Type B pancreatic cell (in vitro differentiated cells): ENCODE data around the gene MICALL2. TPM values are rescaled to one million over a fixed set of nuclear protein-coding genes. Genes with fewer than 3 reads are reported as not detected.

Experiments used
- DNase-seq: peaks from one replicate; pipeline ENCODE4 v3.0.0; 2021; ENCODE audit warnings: mixed read lengths; ENCODE audit not compliant: unreplicated experiment; ENCODE audit errors: extremely low spot score
- H3K27ac Mint-ChIP-seq: 2 replicates; pipeline ENCODE4 v1.8.0; 2021; ENCODE audit warnings: mild to moderate bottlenecking, mixed read lengths
- H3K27me3 Mint-ChIP-seq: 2 replicates; pipeline ENCODE4 v1.8.0; 2021; ENCODE audit warnings: mixed read lengths
- H3K36me3 Mint-ChIP-seq: 2 replicates; pipeline ENCODE4 v1.8.0; 2021; ENCODE audit warnings: mixed read lengths
- H3K4me1 Mint-ChIP-seq: one replicate; pipeline ENCODE4 v1.8.0; 2021; ENCODE audit warnings: mixed read lengths; ENCODE audit not compliant: unreplicated experiment
- H3K4me3 Mint-ChIP-seq: 2 replicates; pipeline ENCODE4 v1.8.0; 2021; ENCODE audit warnings: mild to moderate bottlenecking, mixed read lengths
- H3K9me3 Mint-ChIP-seq: 2 replicates; pipeline ENCODE4 v1.8.0; 2021; ENCODE audit warnings: mixed read lengths
- total RNA-seq: library from RNA; stranded (reverse); gene quantifications from 2 replicates; pipeline ENCODE4 v1.2.1, GENCODE V29; 2021; ENCODE audit warnings: low replicate concordance
- TF ChIP-seq, protein P1 (sequence below): fragments of 200-600 bp; sonication (generic); conservative IDR thresholded peaks from 2 replicates; pipeline ENCODE4 v1.5.0; 2021; ENCODE audit warnings: antibody characterized with exemption, mild to moderate bottlenecking

The MICALL2 gene
- total RNA-seq, 1 donor from 2014 or later = 12.3 TPM

DNA sequence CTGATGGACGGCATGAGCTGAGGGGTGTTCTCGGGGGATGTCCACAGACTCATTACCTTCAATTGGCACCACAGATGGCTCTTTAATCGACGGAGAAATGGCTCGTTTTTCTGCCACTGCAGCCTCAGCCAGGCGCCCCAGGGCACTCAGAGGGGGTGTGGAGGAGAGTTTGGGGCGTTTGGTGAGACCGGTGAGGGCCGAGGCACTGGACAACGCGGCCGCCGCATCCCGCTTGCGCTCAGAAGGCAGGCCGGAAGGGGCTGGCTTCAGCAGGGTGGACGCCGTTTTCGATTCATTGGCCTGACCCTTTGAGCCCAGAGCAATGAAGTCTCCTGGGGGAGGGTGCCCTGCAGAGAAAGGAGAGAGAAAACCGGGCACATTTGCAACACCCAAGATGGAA lies 43.6 kb upstream of the MICALL2 start:
- Mint-ChIP-seq H3K4me1 (peaks cover 12% of the 10 kb centered on the region), H3K27me3 (no peaks in the 10 kb centered on the region), H3K4me3 (peak overlapping the region; percentile 86), H3K36me3 (no peaks in the 10 kb centered on the region), H3K9me3 (no peaks in the 10 kb centered on the region), H3K27ac (peak overlapping the region; percentile 55)
- TF ChIP-seq, protein P1, sequence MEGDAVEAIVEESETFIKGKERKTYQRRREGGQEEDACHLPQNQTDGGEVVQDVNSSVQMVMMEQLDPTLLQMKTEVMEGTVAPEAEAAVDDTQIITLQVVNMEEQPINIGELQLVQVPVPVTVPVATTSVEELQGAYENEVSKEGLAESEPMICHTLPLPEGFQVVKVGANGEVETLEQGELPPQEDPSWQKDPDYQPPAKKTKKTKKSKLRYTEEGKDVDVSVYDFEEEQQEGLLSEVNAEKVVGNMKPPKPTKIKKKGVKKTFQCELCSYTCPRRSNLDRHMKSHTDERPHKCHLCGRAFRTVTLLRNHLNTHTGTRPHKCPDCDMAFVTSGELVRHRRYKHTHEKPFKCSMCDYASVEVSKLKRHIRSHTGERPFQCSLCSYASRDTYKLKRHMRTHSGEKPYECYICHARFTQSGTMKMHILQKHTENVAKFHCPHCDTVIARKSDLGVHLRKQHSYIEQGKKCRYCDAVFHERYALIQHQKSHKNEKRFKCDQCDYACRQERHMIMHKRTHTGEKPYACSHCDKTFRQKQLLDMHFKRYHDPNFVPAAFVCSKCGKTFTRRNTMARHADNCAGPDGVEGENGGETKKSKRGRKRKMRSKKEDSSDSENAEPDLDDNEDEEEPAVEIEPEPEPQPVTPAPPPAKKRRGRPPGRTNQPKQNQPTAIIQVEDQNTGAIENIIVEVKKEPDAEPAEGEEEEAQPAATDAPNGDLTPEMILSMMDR = no peak
- no peak for DNase-seq

DNA sequence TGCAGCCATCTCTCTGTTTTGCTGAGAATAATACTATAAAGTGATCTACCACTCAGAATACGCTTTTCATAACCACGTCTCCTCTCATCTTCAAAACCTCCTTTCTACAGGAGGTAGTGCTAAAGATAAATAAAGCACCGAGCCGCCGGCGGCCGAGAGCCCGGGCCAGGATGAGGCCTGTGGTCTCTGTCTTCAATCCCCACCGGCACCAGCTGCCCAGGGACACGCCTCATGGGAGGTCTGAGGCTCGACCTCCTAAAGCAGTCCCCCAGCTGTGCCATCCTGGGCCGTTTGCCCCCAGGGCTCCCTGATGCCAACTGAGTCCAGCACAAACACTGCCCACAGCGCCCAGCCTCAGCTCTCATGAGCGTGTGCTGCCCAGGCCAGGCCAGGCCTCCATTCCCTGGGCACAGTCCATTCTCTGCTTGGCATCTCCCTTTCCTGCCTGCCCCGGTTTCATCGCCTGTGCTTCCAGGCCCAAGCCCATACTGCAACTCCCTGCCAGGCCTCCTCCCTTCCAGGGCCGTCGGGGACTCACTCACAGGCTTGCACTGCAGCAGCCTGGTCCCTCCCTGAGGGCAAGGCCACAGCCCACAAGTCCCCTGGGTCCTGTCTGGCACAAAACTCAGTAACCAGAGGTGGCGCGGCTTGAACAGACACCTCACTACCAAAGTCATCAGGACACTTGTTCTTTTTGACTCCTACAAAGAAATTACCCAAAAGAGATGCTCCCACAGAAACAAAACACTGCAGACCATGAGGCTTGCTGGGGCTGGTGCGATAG lies 42.4 kb upstream of the MICALL2 start:
- Mint-ChIP-seq H3K4me1 (peaks cover 9% of the 10 kb centered on the region), H3K27ac (no peak overlapping the region), H3K36me3 (no peaks in the 10 kb centered on the region), H3K9me3 (no peaks in the 10 kb centered on the region), H3K4me3 (peak overlapping the region; percentile 86), H3K27me3 (no peaks in the 10 kb centered on the region)
- TF ChIP-seq, protein P1 = no peak
- no peak for DNase-seq

DNA sequence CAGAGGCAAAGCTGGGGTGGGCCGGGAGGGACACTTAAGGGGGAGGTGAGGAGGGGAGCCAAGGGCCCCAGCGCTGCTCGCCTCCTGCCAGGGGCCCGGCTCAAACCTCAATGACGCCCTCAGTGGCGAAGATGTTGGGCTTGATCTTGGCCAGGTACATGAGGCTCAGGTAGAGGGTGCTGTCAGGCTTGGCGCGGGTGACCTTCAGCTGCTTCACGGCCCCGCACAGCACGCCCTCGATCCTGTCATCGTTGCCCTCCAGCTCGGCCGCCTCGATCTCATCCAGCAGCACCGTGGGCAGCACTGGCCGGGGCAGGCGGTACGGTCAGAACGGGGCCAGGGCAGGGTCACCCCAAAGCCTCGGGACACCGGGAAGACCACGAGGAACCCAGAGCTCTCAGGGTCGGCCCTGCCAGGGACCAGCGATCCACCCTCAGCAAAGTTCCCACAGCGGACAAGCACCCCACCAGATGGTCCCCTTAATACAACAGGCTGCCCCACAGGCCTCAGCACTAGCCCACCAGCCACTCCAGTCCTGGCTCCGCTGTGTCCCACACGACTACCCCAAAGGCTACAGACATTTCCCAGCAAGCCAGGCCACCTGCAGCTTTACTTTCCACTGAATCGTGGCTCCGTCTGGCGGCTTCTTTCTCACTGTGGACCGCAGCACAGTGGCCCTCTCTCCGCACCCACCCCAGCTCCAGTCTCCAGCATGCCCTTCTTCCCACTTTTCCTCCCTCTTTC lies 41.0 kb upstream of the MICALL2 start:
- no peak for DNase-seq
- no peaks in the 10 kb centered on the region for H3K27me3 Mint-ChIP-seq
- H3K4me3 Mint-ChIP-seq = no peak overlapping the region
- TF ChIP-seq, protein P1 = no peak
- no peak overlapping the region for H3K27ac Mint-ChIP-seq
- H3K9me3 Mint-ChIP-seq = no peaks in the 10 kb centered on the region
- peaks cover 8% of the 10 kb centered on the region for H3K4me1 Mint-ChIP-seq
- H3K36me3 Mint-ChIP-seq = no peaks in the 10 kb centered on the region

DNA sequence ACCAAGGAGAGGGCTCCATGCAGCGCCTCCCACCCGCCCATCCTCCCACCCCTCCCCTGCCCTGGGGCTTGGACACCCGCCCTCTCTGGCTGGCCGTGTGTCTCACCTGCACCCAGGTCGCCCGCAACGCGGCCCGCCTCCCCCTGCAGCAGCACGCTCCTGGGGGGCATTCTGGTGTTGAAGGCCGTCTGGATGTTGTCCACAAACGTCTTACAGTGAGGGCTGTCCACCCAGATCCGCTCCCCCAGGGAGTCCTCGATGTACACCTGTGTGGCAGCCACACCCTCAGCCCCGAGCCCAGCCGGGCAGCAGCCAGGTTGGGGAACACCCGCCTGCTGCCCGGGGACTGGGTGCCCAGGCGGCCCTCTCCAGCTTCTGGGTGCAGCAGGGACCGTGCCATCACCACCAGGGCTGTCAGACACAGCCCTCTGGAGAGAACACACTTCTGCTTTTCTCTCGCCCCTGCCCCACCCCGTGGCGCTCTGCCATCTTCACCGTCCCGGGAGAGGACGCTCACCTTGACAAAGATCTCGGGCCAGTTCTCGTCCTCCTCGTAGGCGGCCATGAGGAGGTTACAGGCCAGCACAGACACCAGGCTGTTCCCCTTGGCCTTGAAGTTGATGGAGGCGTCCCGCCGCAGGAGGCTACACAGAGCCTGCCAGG lies 40.2 kb upstream of the MICALL2 start:
- TF ChIP-seq, protein P1 = no peak
- no peak overlapping the region for H3K27ac Mint-ChIP-seq
- H3K36me3 Mint-ChIP-seq = no peaks in the 10 kb centered on the region
- no peak for DNase-seq
- H3K9me3 Mint-ChIP-seq = no peaks in the 10 kb centered on the region
- H3K4me1 Mint-ChIP-seq = peaks cover 8% of the 10 kb centered on the region
- no peak overlapping the region for H3K4me3 Mint-ChIP-seq
- no peaks in the 10 kb centered on the region for H3K27me3 Mint-ChIP-seq

DNA sequence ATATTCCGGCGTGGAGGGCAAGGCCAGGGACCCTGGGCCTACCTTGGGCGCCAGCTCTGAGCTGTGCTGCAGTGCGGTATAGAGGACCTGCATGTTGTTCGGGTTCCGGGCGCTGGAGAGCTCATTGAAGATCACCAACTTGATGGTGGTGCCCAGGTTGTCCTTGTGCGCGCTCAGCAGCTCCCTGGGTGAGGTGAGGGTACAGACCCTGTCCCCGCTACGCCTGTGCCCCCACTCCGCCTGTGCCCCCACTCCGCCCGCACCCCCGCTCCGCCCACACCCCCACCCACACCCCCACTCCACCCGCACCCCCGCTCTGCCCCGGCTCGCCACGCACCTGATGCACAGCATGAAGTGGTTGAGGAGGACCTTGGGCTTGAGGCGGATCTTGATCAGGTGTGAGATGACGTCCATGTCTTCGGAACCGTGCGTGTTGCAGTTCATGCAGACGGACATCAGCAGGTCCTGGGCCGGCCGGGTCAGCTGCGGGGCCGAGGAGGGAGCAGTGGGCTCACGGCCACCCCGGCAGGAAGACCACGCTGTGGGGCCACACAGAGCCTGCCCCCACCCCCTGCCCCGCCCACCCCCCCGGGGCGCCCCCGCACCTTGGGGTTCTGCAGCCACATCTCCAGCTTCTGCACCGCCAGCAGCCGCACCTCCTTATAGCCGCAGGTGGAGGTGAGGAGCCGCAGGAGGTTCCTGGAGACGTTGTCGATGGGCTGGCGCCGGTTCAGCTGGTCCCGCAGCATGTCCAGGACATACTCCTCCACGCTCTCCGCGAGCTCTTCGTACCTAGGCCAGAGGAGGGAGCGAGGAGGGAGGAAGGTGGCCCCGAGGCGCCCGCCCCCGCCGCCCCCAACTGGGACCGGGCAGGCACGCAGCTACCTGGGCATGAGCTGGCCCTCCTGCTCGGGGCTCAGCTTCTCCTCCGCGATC lies 39.4 kb upstream of the MICALL2 start:
- Mint-ChIP-seq H3K27ac (no peak overlapping the region), H3K4me3 (no peak overlapping the region), H3K4me1 (peaks cover 8% of the 10 kb centered on the region), H3K27me3 (no peaks in the 10 kb centered on the region), H3K9me3 (no peaks in the 10 kb centered on the region), H3K36me3 (no peaks in the 10 kb centered on the region)
- no peak for DNase-seq
- TF ChIP-seq, protein P1 = no peak
